Stimulated activated CD8-positive, alpha-beta memory T cell treated with anti-CD3 and anti-CD28 coated beads, Interleukin-7, amount 100 ng/mL, for 1 hour (primary cell): ENCODE data around the gene UBA7.
"Not testable (repeated sequence)": the region's sequence is repeated elsewhere in the genome, so short reads cannot be mapped to it uniquely, and the experiment has no call there.

Experiments used
- DNase-seq, 2 donors: peaks; one replicate each; pipeline ENCODE4 v3.0.0-alpha.2; 2020; ENCODE audit warnings: low read depth in 2 of 2

Gene UBA7

GRCh38 chr3:49786357-49787181 lies 27.2 kb downstream of the UBA7 start, which contains the start of gene IP6K1:
TSS of gene IP6K1 (minus strand) at chr3:49786542. CDS start at chr3:49748040, 38,502 bp downstream.
- DNase-seq, result peak; percentile 97 to 98

GRCh38 chr3:49785565-49786356 lies 28.0 kb downstream of the UBA7 start:
- peak in 1 of 2 donors; percentile 10 for DNase-seq

- DNase-seq, result not testable (repeated sequence)
These were observed 31.5 kb downstream of the UBA7 start for GRCh38 chr3:49782277-49782676.

- no peak for DNase-seq
These were observed 32.1 kb downstream of the UBA7 start for GRCh38 chr3:49781415-49782199.

- not testable (repeated sequence) for DNase-seq
These were observed 32.8 kb downstream of the UBA7 start for GRCh38 chr3:49780975-49781365.

GRCh38 chr3:49780080-49780974 lies 33.4 kb downstream of the UBA7 start:
- no peak for DNase-seq

GRCh38 chr3:49779358-49780079 lies 34.2 kb downstream of the UBA7 start:
- no peak for DNase-seq

GRCh38 chr3:49776101-49776500 lies 37.7 kb downstream of the UBA7 start:
- DNase-seq, result not testable (repeated sequence)

- no peak for DNase-seq
These were observed 38.2 kb downstream of the UBA7 start for GRCh38 chr3:49775538-49775937.

- DNase-seq, result no peak
These were observed 41.0 kb downstream of the UBA7 start for GRCh38 chr3:49772703-49773102.

- no peak for DNase-seq
These were observed 42.3 kb downstream of the UBA7 start for GRCh38 chr3:49771340-49771938.

GRCh38 chr3:49769926-49770325 lies 43.8 kb downstream of the UBA7 start:
- no peak for DNase-seq

- DNase-seq, result no peak
These were observed 44.4 kb downstream of the UBA7 start for GRCh38 chr3:49769286-49769915.

GRCh38 chr3:49763981-49764380 lies 49.8 kb downstream of the UBA7 start:
- no peak for DNase-seq

- DNase-seq, result no peak
These were observed 52.1 kb downstream of the UBA7 start for GRCh38 chr3:49761661-49762060.

GRCh38 chr3:49759226-49759625 lies 54.5 kb downstream of the UBA7 start:
- DNase-seq, result no peak

GRCh38 chr3:49757197-49757596 lies 56.6 kb downstream of the UBA7 start:
- no peak for DNase-seq

GRCh38 chr3:49756036-49756435 lies 57.7 kb downstream of the UBA7 start:
- no peak for DNase-seq
